OCI-LY3 (cell line): ENCODE data around the gene ZNF148.

ENCODE experiments used
- H2AFZ ChIP-seq: fragments of 200-600, 300-600 bp; shearing (Covaris generic); 2 replicates; pipeline ENCODE4 v1.6.0; 2014; ENCODE audit warnings: antibody characterized with exemption, low read depth, low read length
- H3K27ac ChIP-seq: fragments of 200-600, 300-600 bp; sonication (generic); 2 replicates; pipeline ENCODE4 v1.5.1; 2014; ENCODE audit warnings: mild to moderate bottlenecking, low read length, moderate library complexity, mixed read lengths
- H3K27me3 ChIP-seq: fragments of 200-600, 300-600 bp; sonication (generic); 2 replicates; pipeline ENCODE4 v1.6.1; 2014; ENCODE audit warnings: low read depth, low read length, mixed read lengths
- H3K36me3 ChIP-seq: fragments of 200-600, 300-600 bp; sonication (generic); replicated peaks from 2 replicates; pipeline ENCODE3; 2014; ENCODE audit warnings: low read depth, low read length, mixed read lengths
- H3K4me1 ChIP-seq: fragments of 300-600, 200-600 bp; sonication (generic); 2 replicates; pipeline ENCODE4 v1.6.1; 2014; ENCODE audit warnings: low read length, mixed read lengths
- H3K4me2 ChIP-seq: fragments of 200-600, 300-600 bp; sonication (generic); 2 replicates; pipeline ENCODE4 v1.6.1; 2014; ENCODE audit warnings: low read length, mixed read lengths
- H3K4me3 ChIP-seq: fragments of 300-600, 200-600 bp; sonication (generic); 2 replicates; pipeline ENCODE4 v1.5.1; 2014; ENCODE audit warnings: antibody characterized with exemption, mild to moderate bottlenecking, low read length, moderate library complexity
- H3K79me2 ChIP-seq: fragments of 300-600, 200-600 bp; shearing (Covaris generic); 2 replicates; pipeline ENCODE4 v1.6.1; 2014; ENCODE audit warnings: mild to moderate bottlenecking, low read length, mixed read lengths
- H3K9ac ChIP-seq: fragments of 300-600, 200-600 bp; shearing (Covaris generic); 2 replicates; pipeline ENCODE4 v1.6.0; 2014; ENCODE audit warnings: mild to moderate bottlenecking, low read length, moderate library complexity
- H3K9me3 ChIP-seq: fragments of 200-600, 300-600 bp; shearing (Covaris generic); 2 replicates; pipeline ENCODE4 v1.6.1; 2014; ENCODE audit warnings: low read length, mixed read lengths; ENCODE audit not compliant: insufficient read depth
- H4K20me1 ChIP-seq: fragments of 200-600, 300-600 bp; sonication (generic); 2 replicates; pipeline ENCODE4 v1.6.1; 2016; ENCODE audit warnings: low read length, mixed read lengths; ENCODE audit not compliant: insufficient read depth
- CTCF ChIP-seq: fragments of 200-600, 300-600 bp; sonication (generic); IDR thresholded peaks from 2 replicates; pipeline ENCODE4 v1.5.1; 2014; ENCODE audit warnings: antibody characterized with exemption, low read length, low read depth
- EZH2phosphoT487 ChIP-seq: fragments of 200-600 bp; shearing (Covaris generic); IDR thresholded peaks from 2 replicates; pipeline ENCODE4 v1.6.1; 2018; ENCODE audit warnings: antibody characterized with exemption, mixed run types, low read depth

The ZNF148 gene

GRCh38 chr3:125194849-125195601, 180.1 kb downstream of the ZNF148 start:
- peaks cover 42% of the 10 kb centered on the region for H3K4me1 ChIP-seq
- H3K79me2 ChIP-seq = no peaks in the 10 kb centered on the region
- TF ChIP-seq CTCF = no peak
- no peak for TF ChIP-seq EZH2phosphoT487
- H3K4me2 ChIP-seq = no peak overlapping the region
- no peaks in the 10 kb centered on the region for H3K36me3 ChIP-seq
- H2AFZ ChIP-seq = no peak overlapping the region
- no peaks in the 10 kb centered on the region for H4K20me1 ChIP-seq
- no peaks in the 10 kb centered on the region for H3K9me3 ChIP-seq
- H3K27me3 ChIP-seq = peaks cover 15% of the 10 kb centered on the region; the same call in 1 of the 2 replicates
- H3K9ac ChIP-seq = no peak overlapping the region
- no peak overlapping the region for H3K4me3 ChIP-seq
- no peak overlapping the region for H3K27ac ChIP-seq

GRCh38 chr3:125194061-125194848, 180.9 kb downstream of the ZNF148 start:
- no peak overlapping the region for H3K9ac ChIP-seq
- no peaks in the 10 kb centered on the region for H4K20me1 ChIP-seq
- TF ChIP-seq EZH2phosphoT487 (no peak), CTCF (no peak)
- no peaks in the 10 kb centered on the region for H3K79me2 ChIP-seq
- H3K27me3 ChIP-seq = peaks cover 15% of the 10 kb centered on the region; the same call in 1 of the 2 replicates
- no peaks in the 10 kb centered on the region for H3K36me3 ChIP-seq
- no peak overlapping the region for H3K27ac ChIP-seq
- H3K9me3 ChIP-seq = no peaks in the 10 kb centered on the region
- H3K4me3 ChIP-seq = no peak overlapping the region
- H3K4me1 ChIP-seq = peaks cover 39% of the 10 kb centered on the region
- H3K4me2 ChIP-seq = no peak overlapping the region
- no peak overlapping the region for H2AFZ ChIP-seq

GRCh38 chr3:125192190-125193035, 182.7 kb downstream of the ZNF148 start:
- peak overlapping the region; percentile 27; the same call in 1 of the 2 replicates for H3K9ac ChIP-seq
- peaks cover 9% of the 10 kb centered on the region; the same call in 1 of the 2 replicates for H3K27me3 ChIP-seq
- no peaks in the 10 kb centered on the region for H4K20me1 ChIP-seq
- TF ChIP-seq CTCF (peak; percentile 51), EZH2phosphoT487 (no peak)
- H3K27ac ChIP-seq = no peak overlapping the region
- no peaks in the 10 kb centered on the region for H3K36me3 ChIP-seq
- H3K9me3 ChIP-seq = no peaks in the 10 kb centered on the region
- H3K79me2 ChIP-seq = no peaks in the 10 kb centered on the region
- peak overlapping the region; percentile 71 for H3K4me2 ChIP-seq
- H3K4me3 ChIP-seq = peak overlapping the region; percentile 46
- H3K4me1 ChIP-seq = peaks cover 33% of the 10 kb centered on the region
- peak overlapping the region; percentile 91 for H2AFZ ChIP-seq
